ENCODE results near the gene CFLAR.
"Not testable (repeated sequence)": the region's sequence is repeated elsewhere in the genome, so short reads cannot be mapped to it uniquely, and the experiment has no call there.

CFLAR gene

DNA sequence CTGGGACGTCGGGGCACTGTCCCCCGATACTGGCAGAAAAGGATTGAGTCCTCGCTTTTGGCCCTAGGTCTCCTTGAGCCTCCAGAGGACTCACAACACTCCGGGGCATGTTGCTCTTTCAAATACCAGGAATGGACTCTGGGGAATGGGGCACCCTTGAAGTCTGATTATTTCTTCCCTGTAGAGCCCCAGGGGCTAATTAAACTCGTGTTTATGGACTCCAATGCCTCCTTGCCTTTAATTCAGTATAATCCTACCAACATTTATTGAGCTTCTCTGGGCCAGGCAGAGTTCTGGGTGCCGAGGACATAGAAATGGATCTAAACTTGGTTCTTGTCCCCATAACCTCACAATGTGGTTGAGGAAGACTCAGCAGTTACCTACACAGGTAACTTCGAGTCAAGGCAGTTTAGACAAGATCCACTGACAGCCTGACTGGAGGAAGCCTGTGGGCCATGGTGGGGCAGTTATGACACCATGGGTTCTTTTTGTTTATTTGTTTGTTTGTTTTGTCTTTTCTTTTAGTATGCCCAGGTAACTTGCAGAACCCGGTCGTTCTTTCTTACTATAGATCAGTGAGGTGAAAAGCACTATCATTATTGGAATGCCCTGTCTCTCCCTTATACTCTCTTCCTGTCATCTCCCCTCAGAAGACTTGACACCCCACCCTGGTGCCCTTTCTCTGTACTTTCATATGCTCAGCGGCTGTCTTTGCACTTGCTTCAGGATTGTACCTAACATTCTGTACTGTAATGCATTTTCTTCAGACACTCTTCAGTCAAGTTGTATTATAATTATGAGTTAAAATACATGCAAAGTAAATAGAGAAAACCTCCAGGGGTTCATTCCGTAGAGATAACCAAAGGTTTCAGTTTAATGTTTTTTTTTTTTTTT lies 3.2 kb downstream of the CFLAR start:
- peak; percentile 16 for DNase-seq

DNA sequence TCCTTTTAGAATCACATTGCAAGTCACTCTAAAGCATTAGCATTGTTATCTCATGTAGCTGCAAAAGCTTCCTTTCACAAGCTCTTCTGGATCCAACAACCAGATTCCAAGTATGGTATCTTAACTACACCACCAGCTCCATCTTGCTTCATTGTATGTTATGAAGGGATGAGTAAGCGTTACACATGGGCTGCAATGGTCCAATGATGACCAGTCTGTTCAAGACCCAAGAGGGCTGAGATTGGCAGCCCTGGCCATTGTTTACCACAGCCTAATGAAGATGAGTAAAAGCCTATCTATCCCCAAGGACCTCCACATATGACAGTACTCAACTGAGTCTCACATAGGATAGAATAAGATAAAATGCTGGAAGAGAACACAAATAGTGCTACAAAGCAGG lies 6.3 kb downstream of the CFLAR start:
- DNase-seq: no peak

DNA sequence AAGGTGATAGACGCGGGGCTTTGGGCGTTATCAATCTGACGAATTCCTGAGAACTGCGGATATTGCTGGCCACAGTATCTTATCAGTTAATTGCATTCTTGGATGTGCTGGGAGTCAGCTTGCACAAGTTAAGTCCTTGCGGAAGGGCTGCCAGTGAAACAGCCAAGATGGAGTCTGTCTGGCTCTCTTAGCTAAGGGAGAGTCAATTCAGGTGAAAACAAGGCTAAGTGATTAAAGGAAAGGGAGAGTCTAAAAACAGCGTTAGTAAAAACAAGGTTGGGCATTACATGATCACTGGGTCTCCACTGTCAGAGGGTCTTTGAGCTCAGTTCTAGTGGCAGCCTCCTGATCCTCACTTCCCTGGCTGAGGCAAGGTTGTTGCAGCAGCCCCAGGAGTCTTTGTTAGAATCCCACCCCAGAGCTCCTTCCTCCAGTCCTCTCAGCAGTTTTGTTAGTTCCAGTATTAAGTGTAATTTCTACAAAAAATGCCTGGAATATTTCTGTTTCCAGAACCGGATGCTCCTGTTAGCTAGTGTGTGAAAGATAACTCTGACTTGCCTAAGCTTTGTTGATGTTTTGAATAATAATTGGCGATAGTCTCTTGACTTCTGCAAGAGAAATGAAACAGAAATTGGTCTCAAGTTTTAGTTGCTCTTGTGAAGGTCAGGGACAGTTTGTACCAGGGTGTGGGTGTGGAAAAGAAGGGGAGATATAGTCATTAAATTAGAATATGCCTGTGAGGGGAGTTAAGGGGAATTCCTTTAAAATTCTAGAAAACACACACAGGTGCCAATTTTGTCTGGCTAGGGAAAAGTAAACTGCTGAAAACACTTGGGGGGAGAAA lies 10.6 kb downstream of the CFLAR start:
- DNase-seq: no peak

DNA sequence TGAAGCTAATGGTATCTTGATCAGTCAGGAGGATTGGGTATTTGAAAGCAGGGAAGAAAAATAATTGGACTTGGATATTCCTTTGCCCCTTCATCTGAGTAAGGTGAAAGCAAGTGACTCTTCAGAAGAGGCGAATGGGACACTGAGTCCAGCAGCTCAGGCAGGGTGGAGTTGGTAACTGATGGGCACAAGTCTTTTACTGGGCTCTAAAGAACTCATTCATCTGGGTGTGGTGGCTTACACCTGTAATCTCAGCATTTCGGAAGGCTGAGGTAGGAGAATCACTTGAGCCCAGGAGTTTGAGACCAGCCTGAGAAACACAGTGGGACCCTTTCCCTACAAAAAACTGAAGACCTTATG lies 11.2 kb downstream of the CFLAR start:
- no peak for DNase-seq

DNA sequence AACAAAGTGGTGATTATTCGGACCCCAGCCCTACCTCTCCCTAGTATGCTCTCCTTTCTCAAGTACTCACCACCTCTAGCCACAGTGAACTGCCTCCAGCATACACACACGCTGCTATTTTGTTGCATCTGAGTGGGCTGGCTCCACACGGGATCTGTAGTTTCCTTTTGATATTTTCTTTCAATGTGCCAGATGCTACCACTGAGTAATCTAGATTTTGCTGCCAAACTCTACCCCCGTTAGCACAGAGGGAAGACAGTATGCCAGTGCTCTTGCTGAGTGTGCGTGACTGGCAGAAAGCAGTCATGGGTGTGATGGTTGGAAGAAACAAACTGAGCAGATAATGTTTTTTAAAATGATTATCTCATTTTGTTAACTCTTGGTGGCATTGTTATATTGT lies 11.6 kb downstream of the CFLAR start:
- no peak for DNase-seq

DNA sequence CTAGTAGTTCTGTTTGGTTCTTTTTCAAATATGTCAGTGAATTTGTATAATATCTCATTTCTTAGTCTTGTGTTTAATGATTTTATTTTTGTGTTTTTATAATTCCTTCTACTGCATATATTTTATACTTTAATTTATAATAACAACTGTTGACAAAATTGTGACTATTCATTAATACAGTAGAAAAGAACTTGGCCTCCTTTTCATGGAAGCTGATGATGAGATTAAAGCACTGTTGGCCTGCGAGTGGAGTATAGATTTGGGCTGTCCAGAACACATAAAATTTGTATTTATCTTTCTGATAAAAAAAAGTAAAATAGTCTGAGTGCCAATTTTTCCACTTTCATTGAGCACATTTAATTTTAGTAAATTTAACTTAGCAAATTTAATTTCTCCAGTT lies 12.1 kb downstream of the CFLAR start:
- no peak for DNase-seq

DNA sequence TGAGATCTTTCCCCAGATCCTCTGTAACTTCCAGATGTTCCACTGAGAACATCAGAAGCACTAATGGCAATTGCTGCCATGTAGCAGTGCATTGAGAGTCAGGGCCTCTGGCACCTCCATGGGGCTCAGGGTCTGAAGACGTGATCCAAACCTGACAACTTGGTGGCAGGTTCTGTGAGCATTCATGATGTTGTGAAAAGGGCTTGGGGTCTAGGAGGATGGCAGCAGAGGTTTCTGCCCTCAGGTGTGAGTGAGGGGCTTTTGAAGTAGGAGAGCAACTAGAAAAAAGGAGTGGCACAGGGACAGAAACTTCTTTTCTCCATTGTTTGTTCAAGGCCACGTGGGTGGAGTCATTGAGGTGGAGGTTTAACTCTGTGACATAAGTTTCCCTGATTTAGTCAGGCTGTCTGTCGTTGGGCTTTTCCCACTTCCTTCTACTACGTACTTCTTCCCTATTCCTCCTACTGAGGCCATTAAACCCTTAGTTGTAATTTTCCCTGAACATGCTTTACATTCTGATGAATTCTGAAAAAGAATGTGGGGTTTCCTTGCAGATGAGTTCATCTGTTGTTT lies 13.1 kb downstream of the CFLAR start:
- DNase-seq: no peak

DNA sequence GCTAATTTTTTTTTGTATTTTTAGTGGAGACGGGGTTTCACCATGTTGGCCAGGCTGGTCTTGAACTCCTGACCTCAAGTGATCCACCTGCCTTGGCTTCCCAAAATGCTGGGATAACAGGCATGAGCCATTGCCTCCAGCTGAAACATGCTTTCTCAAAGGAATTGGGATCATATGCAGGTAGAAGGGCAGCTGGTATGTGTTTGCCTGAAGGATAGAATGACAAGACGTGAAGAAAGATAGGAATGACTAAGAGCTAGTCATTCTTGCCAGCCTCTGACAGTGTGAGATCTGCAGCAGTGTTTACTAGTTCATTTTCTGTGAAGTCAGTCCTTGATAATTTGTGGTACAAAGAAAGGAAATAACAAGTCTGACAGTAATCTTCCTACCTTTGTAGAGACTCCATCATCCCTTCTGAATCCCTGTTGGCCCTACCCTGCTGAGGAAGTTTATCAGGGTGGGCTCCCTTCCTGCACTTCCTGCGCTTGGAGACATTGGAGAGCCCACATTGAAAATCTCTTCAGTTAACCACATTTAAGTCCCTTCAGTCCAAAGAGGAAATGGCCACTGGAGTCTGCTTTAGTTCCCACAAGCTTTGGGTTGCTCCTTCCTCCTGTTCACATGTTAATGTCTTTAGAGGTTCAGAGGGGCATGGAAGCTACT lies 14.7 kb downstream of the CFLAR start:
- no peak for DNase-seq

DNA sequence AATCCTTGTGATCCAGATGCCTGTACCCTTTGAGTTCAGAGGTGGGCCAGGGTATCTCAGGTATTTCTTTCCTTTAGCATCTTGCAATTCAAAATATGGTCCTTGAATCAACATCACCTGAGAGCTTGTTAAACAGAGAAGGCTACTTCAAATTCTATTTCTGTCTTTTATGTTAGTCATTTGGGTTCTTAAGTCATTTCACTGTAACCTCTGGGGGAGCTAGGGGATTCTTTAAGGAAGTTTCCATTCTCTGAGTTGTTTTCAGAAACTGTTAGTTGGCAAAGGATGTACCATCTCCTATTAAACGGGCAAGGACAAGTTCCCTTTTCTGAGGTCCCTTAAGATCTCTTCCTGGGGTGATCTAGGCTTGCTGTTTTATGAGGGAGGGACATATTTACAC lies 16.6 kb downstream of the CFLAR start:
- DNase-seq: no peak

DNA sequence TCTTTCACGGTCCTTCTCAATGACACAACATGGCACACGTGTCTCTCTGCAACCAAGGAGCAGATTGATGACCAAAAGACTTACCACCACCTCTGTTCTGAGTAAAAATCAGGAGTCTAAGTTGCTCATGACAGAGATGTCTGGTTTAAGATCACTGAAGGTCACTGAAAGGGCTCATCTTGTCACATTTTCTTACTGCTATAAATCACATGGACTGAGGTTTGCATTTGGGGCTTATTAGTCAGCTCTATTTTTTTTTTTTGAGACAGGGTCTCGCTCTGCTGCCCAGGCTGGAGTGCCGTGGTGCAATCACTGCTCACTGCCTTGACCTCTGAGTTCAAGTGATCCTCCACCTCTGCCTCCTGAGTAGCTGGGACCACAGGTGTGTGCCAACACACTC lies 19.4 kb downstream of the CFLAR start:
- no peak for DNase-seq

DNA sequence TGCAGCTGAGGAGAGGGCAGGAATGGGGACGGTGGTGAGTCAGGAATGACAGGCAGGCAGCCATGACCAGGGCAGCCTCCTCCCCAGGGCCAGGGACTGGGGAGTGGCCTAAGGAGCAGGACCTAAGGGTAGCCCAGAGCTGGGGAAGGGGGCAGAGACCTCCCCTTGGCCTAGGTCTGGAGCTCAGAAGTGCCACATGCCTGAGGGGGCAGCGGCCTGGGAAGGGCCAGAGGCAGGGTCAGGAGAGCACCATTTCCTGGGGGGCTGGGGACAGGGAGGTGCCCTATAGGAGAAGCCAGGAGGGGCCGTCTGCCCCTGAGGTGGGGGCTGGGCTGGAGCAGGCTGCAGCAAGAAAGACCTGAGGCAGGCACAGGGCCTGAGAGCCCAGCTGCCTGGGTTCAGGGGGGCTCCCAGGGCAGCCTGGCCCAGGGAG lies 20.9 kb downstream of the CFLAR start:
- DNase-seq: no peak

DNA sequence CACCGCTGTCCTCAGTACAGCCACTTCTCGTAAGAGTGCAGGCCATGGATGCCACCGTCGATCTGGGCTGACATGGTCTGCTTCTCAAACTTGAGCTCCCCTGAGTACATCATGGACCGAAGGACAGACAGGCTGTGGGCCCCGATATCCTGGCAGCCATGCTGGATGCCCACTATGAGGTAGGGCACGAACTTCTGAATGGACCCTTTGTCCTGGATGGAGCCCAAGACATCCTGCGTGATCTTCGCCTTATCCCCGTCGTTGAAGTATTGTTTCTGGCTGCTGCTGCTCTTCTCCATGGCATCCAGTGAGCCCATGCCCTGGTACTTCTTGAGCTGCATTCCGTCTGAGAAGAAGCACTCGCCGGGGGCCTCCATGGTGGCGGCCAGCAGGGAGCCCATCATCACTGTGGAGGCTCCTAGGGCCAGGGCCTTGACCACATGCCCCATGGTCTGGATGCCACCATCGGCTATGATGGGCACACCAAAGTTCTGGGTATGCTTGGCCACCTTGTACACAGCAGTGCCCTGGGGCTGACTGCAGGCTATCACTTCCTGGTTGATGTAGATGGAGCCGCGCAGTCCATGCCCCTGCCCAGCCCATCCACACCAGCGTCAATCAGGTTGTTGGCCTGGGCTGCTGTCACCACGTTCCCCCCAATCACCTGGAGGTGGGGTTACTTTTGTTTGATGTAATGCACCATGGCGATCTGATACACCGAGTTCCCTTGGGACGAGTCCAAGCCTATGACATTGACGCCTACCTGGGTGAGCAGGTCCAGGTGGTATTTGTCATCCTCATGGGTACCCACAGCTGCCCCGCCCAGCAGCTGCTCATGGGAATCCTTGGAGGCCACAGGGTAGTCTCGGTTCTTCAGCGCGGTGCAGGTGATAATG lies 21.8 kb downstream of the CFLAR start:
- no peak for DNase-seq

DNA sequence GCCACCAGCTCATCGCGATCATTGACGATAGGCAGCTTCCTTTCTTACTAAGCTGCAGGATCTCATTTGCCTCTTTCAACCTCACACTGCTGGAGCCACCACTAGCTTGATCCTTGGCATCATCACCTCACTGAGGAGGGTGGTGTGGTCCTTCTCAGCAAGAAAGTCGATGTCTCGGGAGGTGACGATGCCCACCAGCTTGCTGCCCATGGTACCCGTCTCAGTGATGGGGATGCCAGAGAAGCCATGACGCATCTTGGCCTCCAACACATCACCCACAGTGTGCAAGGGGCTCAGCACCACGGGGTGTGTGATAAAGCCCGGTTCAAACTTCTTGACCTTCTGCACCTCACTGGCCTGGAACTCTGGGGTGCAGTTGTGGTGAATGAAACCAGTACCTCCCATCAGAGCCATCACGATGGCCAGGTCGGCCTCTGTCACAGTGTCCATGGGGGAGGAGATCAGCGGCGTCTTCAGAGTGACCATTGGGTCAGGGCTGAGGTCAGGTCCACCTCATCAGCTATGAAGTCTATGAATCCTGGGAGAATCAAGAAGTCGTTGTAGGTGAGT lies 22.5 kb downstream of the CFLAR start:
- no peak for DNase-seq

DNA sequence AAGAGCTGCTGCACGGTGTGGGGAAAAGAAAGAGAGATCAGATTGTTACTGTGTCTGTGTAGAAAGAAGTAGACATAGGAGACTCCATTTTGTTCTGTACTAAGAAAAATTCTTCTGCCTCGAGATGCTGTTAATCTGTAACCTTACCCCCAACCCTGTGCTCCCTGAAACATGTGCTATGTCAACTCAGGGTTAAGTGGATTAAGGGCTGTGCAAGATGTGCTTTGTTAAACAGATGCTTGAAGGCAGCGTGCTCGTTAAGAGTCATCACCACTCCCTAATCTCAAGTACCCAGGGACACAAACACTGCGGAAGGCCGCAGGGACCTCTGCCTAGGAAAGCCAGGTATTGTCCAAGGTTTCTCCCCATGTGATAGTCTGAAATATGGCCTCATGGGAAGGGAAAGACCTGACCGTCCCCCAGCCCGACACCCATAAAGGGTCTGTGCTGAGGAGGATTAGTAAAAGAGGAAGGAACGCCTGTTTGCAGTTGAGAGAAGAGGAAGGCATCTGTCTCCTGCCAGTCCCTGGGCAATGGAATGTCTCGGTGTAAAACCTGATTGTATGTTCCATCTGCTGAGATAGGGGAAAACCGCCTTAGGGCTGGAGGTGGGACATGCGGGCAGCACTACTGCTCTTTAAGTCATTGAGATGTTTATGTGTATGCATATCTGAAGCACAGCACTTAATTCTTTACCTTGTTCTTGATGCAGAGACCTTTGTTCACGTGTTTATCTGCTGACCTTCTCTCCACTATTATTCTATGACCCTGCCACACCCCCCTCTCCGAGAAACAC lies 23.2 kb downstream of the CFLAR start:
- DNase-seq: not testable (repeated sequence)

DNA sequence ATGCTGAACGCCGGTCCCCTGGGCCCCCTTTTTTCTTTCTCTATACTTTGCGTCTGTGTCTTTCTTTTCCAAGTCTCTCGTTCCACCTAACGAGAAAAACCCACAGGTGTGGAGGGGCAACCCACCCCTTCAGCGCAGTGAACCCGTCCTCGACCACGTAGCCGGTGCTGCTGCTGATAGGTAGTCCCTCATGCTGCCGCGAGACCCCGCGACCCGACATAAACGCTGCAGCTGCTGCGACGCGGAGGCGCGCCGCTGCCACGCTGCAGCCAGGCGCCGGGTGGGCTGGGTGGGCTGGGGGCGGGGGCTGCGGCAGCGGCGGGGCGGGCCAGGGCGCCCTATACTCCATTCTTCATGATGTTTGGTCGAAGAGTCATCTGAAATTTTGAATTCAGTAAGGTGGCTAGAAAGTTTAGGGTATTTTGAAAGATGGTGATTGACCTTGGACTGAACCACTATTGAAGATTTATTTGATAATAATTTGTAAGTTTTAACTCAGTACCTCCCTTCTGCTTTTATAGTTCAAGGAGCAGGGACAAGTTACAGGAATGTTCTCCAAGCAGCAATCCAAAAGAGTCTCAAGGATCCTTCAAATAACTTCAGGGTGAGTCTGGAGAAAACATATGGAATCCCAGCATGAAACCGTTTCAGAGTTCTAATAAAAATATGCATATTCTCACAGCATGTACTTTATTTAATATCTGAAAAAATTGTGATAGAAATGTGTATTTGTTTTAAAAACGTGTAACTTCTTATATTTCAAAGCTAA lies 24.1 kb downstream of the CFLAR start:
- no peak for DNase-seq

DNA sequence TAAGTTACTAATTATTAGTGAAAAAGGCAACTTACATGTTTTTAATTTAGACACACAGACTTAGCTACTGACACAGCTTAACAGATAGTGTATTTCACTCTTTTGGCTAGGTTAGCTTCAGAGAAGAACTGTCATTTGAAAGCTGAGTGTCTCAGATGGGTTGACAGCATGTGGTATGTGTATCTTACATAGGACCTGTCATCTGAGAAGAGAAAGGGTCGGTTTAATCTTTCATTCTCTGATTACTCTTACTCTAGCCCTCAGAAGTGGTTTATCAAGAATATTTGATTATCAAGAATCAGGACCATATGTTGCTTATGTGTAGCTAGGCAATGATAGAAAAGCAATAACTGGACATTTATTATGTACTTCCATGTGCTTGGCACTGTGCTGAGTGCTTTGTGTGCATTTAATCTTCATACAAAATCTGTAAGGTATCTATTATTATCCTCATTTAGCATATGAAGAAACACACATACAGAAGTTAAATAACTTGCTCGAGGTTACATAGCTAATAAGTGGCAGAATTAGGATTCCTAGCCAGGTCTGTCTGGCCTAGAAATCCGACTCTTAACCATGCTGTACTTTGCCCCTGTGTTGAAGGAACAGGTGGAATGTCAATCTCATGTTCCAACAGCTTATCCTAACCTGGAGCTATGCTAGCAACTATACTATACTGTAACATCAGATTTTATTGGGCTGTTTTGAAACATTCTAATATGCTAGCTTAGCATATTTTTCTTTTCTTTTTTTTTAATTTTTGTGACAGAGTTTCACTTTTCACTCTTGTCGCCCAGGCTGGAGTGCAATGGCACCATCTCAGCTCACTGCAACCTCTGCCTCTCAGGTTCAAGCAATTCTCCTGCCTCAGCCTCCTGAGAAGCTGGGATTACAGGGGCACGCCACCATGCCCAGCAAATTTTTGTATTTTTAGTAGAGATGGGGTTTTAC lies 28.4 kb downstream of the CFLAR start:
- DNase-seq: no peak

DNA sequence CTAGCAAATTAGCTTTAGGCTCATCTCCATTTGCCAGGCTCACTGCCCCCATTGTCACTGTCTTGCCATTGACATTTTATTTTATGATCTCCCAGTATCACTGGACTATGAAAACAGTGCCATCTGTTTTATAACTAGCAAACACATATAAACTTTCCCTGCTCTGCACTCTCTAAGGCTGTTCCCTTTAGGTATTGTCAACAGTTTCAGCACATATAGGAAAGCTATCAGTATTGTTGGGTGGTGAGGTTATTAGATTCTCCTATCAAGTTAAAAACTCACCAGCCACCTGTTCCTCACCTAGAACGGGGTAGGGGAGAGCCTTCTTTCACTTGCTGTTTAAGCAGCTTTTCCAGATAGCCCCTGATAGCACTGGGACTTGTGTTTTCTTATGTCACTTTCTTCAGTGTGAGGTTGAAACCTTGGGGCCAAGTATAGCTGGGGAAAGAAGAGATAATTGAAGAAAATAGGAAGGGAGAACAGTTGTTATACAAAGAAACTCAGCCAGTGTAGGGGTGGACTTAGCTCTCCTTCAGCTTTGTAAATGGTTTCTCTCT lies 32.5 kb downstream of the CFLAR start:
- no peak for DNase-seq

DNA sequence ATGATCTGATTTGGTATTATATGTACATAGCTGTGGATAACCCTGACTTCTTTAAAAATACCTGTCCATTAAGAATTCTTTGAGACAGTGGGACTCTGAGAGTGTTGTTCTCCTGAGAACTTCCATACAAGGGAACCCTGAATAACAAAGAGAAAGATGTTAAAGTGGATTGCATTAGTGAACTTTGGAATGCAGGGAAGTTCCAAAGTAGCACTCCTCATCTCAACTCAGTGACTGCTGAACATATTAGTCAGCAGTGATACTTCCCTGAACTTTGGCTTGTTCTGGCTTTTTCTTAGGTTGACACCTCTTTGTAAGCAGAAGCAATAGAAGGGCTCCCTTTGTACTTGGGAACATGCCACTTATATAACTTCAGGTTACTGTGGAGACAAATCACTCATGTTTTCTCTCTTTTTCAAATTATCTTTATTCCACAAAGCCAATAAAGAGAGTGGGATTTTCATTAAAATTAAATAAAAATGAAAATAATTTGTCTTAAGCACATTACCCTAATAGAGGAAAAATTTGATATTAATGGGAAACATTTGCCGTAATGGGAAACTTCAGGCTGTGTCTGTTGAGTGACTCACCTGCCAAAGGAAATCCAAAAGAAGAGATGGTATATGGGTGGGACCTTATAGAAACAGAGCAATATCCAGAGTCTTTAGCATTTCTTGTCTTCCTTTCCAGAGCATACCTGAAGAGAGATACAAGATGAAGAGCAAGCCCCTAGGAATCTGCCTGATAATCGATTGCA lies 33.3 kb downstream of the CFLAR start:
- DNase-seq: no peak

Data from NCI-H510A treated with DMSO at 0.1 percent for 48 hours (cell line).